GM23338 (cell line): ENCODE data around the gene CREB1. TPM values are rescaled to one million over a fixed set of nuclear protein-coding genes. Genes with fewer than 3 reads are reported as not detected.

Experiments used
- ATAC-seq: fragments of 200-7000 bp; cut with Tn5 transposase; 3 replicates; pipeline ENCODE4 v1.9.1; 2020
- DNase-seq: peaks from one replicate; pipeline ENCODE4 v3.0.0-alpha.2; 2015; ENCODE audit warnings: low spot score
- H2AFZ ChIP-seq: fragments of 200-600 bp; sonication (generic); 2 replicates; pipeline ENCODE4 v1.8.0; 2016; ENCODE audit warnings: antibody characterized with exemption, mild to moderate bottlenecking, moderate library complexity
- H3F3A ChIP-seq: fragments of 200-600 bp; sonication (generic); replicated peaks from 2 replicates; pipeline ENCODE4 v1.8.0; 2017; ENCODE audit warnings: antibody characterized with exemption, mixed run types, low read depth
- H3K27ac ChIP-seq: fragments of 200-600 bp; sonication (generic); 2 replicates; pipeline ENCODE4 v1.6.1; 2016; ENCODE audit warnings: low read depth
- H3K27me3 ChIP-seq: fragments of 200-600 bp; sonication (generic); 2 replicates; pipeline ENCODE4 v1.8.0; 2016; ENCODE audit warnings: mild to moderate bottlenecking, mixed run types, moderate library complexity; ENCODE audit not compliant: insufficient read depth
- H3K36me3 ChIP-seq: fragments of 200-600 bp; sonication (generic); 2 replicates; pipeline ENCODE4 v1.8.0; 2016; ENCODE audit warnings: mild to moderate bottlenecking; ENCODE audit not compliant: insufficient read depth
- H3K4me1 ChIP-seq: fragments of 200-600 bp; sonication (generic); 2 replicates; pipeline ENCODE4 v1.8.0; 2016; ENCODE audit warnings: mild to moderate bottlenecking, moderate library complexity; ENCODE audit not compliant: insufficient read depth
- H3K4me2 ChIP-seq: fragments of 200-600 bp; sonication (generic); 2 replicates; pipeline ENCODE4 v1.7.1; 2017; ENCODE audit warnings: mixed run types
- H3K4me3 ChIP-seq: fragments of 200-600 bp; sonication (generic); 2 replicates; pipeline ENCODE4 v1.6.1; 2016; ENCODE audit warnings: mixed run types
- H3K79me2 ChIP-seq: fragments of 200-600 bp; sonication (generic); replicated peaks from 2 replicates; pipeline ENCODE4 v1.8.0; 2017; ENCODE audit warnings: mild to moderate bottlenecking; ENCODE audit not compliant: insufficient read depth
- H3K9me2 ChIP-seq: fragments of 200-600 bp; sonication (generic); 2 replicates; pipeline ENCODE4 v1.8.0; 2017; ENCODE audit not compliant: insufficient read depth
- H4K20me1 ChIP-seq: fragments of 200-600 bp; sonication (generic); replicated peaks from 2 replicates; pipeline ENCODE4 v1.8.0; 2017; ENCODE audit warnings: mild to moderate bottlenecking; ENCODE audit not compliant: insufficient read depth
- H3K27ac Mint-ChIP-seq: 2 replicates; pipeline ENCODE4 v1.8.0; 2020; ENCODE audit warnings: inconsistent platforms, mild to moderate bottlenecking, moderate library complexity, mixed read lengths
- H3K27me3 Mint-ChIP-seq: 3 replicates; pipeline ENCODE4 v1.8.0; 2022; ENCODE audit warnings: low read depth, mild to moderate bottlenecking, moderate library complexity, mixed read lengths, inconsistent platforms; ENCODE audit not compliant: insufficient read depth, poor library complexity
- H3K36me3 Mint-ChIP-seq: 3 replicates; pipeline ENCODE4 v1.8.0; 2021; ENCODE audit warnings: low read depth, mild to moderate bottlenecking, inconsistent platforms, moderate library complexity, mixed read lengths
- H3K4me1 Mint-ChIP-seq: 3 replicates; pipeline ENCODE4 v1.8.0; 2020; ENCODE audit warnings: mild to moderate bottlenecking, inconsistent platforms, mixed read lengths
- H3K4me3 Mint-ChIP-seq: 3 replicates; pipeline ENCODE4 v1.8.0; 2021; ENCODE audit warnings: moderate library complexity, mild to moderate bottlenecking, inconsistent platforms, mixed read lengths
- H3K9me3 Mint-ChIP-seq: 3 replicates; pipeline ENCODE4 v1.8.0; 2020; ENCODE audit warnings: moderate library complexity, mild to moderate bottlenecking, inconsistent platforms, mixed read lengths
- CREB1 ChIP-seq: fragments of 250-450 bp; sonication (Bioruptor Pico); IDR thresholded peaks from 2 replicates; pipeline ENCODE4 v1.5.0; 2020; ENCODE audit warnings: low read depth, mild to moderate bottlenecking, moderate library complexity
- EZH2 ChIP-seq: fragments of 200-600 bp; sonication (generic); IDR thresholded peaks from one replicate; pipeline ENCODE4 v1.8.0; 2017; ENCODE audit warnings: antibody characterized with exemption, mild to moderate bottlenecking, low read depth; ENCODE audit not compliant: unreplicated experiment
- EZH2phosphoT487 ChIP-seq: fragments of 200-600 bp; sonication (generic); IDR thresholded peaks from one replicate; pipeline ENCODE4 v1.8.1; 2018; ENCODE audit warnings: antibody characterized with exemption; ENCODE audit not compliant: unreplicated experiment
- JUNB ChIP-seq: IDR thresholded peaks from one replicate; pipeline ENCODE4 v1.6.1; 2016; ENCODE audit warnings: antibody characterized with exemption; ENCODE audit not compliant: unreplicated experiment
- NANOG ChIP-seq: IDR thresholded peaks from 2 replicates; pipeline ENCODE4 v1.6.1; 2016; ENCODE audit warnings: antibody characterized with exemption, borderline replicate concordance
- POLR2AphosphoS5 ChIP-seq: IDR thresholded peaks from 2 replicates; pipeline ENCODE4 v1.6.1; 2016; ENCODE audit warnings: antibody characterized with exemption, low read depth
- STAT1 ChIP-seq: IDR thresholded peaks from one replicate; pipeline ENCODE4 v1.6.1; 2016; ENCODE audit warnings: antibody characterized with exemption; ENCODE audit not compliant: unreplicated experiment
- ZNF114 ChIP-seq: fragments of 250-450 bp; sonication (Bioruptor Pico); IDR thresholded peaks from 2 replicates; pipeline ENCODE4 v1.5.0; 2020; ENCODE audit warnings: mild to moderate bottlenecking, moderate library complexity
- ZNF331 ChIP-seq: fragments of 250-450 bp; sonication (Bioruptor Pico); IDR thresholded peaks from 2 replicates; pipeline ENCODE4 v1.5.0; 2020; ENCODE audit warnings: low read depth, mild to moderate bottlenecking, moderate library complexity
- long read RNA-seq: library from polyadenylated mRNA; unstranded; transcript quantifications from one replicate; pipeline ENCODE4 v2.0.0, GENCODE V29; 2020; ENCODE audit not compliant: unreplicated experiment
- polyA plus RNA-seq: library from polyadenylated mRNA; unstranded; fragments of >200 nt; fragmentation: Nextera tagmentation; extraction: Ambion mirVana; gene quantifications from 2 replicates; pipeline ENCODE4 v1.2.1, GENCODE V29; 2016
- total RNA-seq: library from RNA; depleted of rRNA; stranded (reverse); fragments of >200 nt; shearing (Covaris generic); gene quantifications from 2 replicates; pipeline ENCODE4 v1.2.3, GENCODE V29; 2014; rRNA removed
- TF ChIP-seq, protein P1 (sequence below): fragments of 250-450 bp; sonication (Bioruptor Pico); IDR thresholded peaks from 2 replicates; pipeline ENCODE4 v1.5.0; 2020; ENCODE audit warnings: mild to moderate bottlenecking, moderate library complexity
- TF ChIP-seq, protein P2 (sequence below), 2 experiments: fragments of 200-600 bp in 1 of 2; sonication (generic) in 1 of 2; conservative IDR thresholded peaks; 2 replicates each; pipeline versions ENCODE4 v1.5.1 to v1.6.1; 2016 to 2017; ENCODE audit warnings: antibody characterized with exemption in 2 of 2, low read depth in 2 of 2, mild to moderate bottlenecking in 2 of 2, moderate library complexity in 1 of 2
- TF ChIP-seq, protein P3 (sequence below): IDR thresholded peaks from one replicate; pipeline ENCODE4 v1.6.1; 2018; ENCODE audit warnings: antibody characterized with exemption; ENCODE audit not compliant: unreplicated experiment
- TF ChIP-seq, protein P4 (sequence below): IDR thresholded peaks from 2 replicates; pipeline ENCODE4 v1.6.1; 2016; ENCODE audit warnings: antibody characterized with exemption

The CREB1 gene
- total RNA-seq = 94.4 and 104 TPM in 2 replicates
- 27.2 and 40.3 TPM in 2 replicates for polyA plus RNA-seq
- long read RNA-seq, full-length matches to known transcripts = 16 of 23 reads
- long read RNA-seq, partial matches to known transcripts = 4 of 23 reads
- long read RNA-seq, other reads (novel, unspliced or antisense) = 3 of 23 reads

DNA sequence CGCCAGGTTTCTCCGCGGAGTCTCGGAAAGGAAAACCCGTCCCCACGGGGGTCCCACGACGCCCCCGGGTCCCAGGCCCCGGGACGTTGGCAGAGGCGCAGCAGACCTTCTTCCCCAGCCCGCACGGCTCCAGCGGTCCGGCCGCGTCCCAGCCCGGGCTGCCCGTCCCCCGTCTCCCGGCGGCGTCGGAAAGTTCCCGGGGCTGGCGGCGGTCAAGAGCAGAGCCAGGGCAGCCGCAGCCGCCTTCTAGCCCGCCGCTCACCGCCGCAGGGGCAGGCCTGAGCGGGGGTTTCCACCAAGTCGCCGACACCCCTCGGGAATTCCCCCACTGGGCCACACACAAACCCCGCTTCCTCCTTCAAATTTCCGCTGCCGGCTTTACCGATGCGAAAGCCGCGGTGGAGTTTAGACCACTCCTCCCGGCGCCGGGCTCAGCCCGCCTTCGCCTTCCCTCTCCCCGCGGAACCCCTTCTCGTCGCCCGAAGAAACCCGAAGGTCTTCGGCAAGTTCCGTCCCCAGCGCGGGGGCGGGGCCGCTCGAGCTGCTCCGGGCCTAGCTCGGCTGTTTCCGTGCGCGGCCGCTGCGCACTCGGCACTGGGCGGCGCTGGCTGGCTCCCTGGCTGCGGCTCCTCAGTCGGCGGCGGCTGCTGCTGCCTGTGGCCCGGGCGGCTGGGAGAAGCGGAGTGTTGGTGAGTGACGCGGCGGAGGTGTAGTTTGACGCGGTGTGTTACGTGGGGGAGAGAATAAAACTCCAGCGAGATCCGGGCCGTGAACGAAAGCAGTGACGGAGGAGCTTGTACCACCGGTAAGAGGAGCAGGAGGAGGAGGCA, at the start of gene CREB1:
Gene CREB1 (plus strand): TSS at position 633 of the 830 bp plus-strand sequence. CDS start 25,674 bp downstream, outside the sequence.
- Histone ChIP-seq H3K4me3 (peak within 1 kb of the TSS; percentile 85), H3K4me2 (peak within 1 kb of the TSS; percentile 87), H3K4me1 (peaks cover 38% of the 10 kb centered on the region), H4K20me1 (peaks cover 27% of the 10 kb centered on the region), H3K36me3 (no peaks in the 10 kb centered on the region), H3K27me3 (peaks cover 13% of the 10 kb centered on the region), H3F3A (no peaks in the 10 kb centered on the region), H3K79me2 (peaks cover 41% of the 10 kb centered on the region), H2AFZ (peak within 1 kb of the TSS; percentile 64), H3K9me2 (no peaks in the 10 kb centered on the region), H3K27ac (peak within 1 kb of the TSS; percentile 98)
- DNase-seq = peak; percentile 97
- peak within 1 kb of the TSS; percentile 100 for H3K27ac Mint-ChIP-seq
- H3K27me3 Mint-ChIP-seq = peaks cover 30% of the 10 kb centered on the region
- peak; percentile 89 for ATAC-seq
- no peaks in the 10 kb centered on the region; the same call in 2 of the 3 replicates for H3K9me3 Mint-ChIP-seq
- TF ChIP-seq ZNF331 (CRISPR knock-in tag) = no peak
- TF ChIP-seq EZH2phosphoT487 = no peak
- TF ChIP-seq, protein P1, sequence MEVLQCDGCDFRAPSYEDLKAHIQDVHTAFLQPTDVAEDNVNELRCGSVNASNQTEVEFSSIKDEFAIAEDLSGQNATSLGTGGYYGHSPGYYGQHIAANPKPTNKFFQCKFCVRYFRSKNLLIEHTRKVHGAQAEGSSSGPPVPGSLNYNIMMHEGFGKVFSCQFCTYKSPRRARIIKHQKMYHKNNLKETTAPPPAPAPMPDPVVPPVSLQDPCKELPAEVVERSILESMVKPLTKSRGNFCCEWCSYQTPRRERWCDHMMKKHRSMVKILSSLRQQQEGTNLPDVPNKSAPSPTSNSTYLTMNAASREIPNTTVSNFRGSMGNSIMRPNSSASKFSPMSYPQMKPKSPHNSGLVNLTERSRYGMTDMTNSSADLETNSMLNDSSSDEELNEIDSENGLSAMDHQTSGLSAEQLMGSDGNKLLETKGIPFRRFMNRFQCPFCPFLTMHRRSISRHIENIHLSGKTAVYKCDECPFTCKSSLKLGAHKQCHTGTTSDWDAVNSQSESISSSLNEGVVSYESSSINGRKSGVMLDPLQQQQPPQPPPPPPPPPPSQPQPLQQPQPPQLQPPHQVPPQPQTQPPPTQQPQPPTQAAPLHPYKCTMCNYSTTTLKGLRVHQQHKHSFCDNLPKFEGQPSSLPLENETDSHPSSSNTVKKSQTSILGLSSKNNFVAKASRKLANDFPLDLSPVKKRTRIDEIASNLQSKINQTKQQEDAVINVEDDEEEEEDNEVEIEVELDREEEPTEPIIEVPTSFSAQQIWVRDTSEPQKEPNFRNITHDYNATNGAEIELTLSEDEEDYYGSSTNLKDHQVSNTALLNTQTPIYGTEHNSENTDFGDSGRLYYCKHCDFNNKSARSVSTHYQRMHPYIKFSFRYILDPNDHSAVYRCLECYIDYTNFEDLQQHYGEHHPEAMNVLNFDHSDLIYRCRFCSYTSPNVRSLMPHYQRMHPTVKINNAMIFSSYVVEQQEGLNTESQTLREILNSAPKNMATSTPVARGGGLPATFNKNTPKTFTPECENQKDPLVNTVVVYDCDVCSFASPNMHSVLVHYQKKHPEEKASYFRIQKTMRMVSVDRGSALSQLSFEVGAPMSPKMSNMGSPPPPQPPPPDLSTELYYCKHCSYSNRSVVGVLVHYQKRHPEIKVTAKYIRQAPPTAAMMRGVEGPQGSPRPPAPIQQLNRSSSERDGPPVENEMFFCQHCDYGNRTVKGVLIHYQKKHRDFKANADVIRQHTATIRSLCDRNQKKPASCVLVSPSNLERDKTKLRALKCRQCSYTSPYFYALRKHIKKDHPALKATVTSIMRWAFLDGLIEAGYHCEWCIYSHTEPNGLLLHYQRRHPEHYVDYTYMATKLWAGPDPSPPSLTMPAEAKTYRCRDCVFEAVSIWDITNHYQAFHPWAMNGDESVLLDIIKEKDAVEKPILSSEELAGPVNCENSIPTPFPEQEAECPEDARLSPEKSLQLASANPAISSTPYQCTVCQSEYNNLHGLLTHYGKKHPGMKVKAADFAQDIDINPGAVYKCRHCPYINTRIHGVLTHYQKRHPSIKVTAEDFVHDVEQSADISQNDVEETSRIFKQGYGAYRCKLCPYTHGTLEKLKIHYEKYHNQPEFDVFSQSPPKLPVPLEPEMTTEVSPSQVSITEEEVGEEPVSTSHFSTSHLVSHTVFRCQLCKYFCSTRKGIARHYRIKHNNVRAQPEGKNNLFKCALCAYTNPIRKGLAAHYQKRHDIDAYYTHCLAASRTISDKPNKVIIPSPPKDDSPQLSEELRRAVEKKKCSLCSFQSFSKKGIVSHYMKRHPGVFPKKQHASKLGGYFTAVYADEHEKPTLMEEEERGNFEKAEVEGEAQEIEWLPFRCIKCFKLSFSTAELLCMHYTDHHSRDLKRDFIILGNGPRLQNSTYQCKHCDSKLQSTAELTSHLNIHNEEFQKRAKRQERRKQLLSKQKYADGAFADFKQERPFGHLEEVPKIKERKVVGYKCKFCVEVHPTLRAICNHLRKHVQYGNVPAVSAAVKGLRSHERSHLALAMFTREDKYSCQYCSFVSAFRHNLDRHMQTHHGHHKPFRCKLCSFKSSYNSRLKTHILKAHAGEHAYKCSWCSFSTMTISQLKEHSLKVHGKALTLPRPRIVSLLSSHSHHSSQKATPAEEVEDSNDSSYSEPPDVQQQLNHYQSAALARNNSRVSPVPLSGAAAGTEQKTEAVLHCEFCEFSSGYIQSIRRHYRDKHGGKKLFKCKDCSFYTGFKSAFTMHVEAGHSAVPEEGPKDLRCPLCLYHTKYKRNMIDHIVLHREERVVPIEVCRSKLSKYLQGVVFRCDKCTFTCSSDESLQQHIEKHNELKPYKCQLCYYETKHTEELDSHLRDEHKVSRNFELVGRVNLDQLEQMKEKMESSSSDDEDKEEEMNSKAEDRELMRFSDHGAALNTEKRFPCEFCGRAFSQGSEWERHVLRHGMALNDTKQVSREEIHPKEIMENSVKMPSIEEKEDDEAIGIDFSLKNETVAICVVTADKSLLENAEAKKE = no peak
- TF ChIP-seq JUNB = no peak
- TF ChIP-seq EZH2 = no peak
- TF ChIP-seq, protein P2, sequence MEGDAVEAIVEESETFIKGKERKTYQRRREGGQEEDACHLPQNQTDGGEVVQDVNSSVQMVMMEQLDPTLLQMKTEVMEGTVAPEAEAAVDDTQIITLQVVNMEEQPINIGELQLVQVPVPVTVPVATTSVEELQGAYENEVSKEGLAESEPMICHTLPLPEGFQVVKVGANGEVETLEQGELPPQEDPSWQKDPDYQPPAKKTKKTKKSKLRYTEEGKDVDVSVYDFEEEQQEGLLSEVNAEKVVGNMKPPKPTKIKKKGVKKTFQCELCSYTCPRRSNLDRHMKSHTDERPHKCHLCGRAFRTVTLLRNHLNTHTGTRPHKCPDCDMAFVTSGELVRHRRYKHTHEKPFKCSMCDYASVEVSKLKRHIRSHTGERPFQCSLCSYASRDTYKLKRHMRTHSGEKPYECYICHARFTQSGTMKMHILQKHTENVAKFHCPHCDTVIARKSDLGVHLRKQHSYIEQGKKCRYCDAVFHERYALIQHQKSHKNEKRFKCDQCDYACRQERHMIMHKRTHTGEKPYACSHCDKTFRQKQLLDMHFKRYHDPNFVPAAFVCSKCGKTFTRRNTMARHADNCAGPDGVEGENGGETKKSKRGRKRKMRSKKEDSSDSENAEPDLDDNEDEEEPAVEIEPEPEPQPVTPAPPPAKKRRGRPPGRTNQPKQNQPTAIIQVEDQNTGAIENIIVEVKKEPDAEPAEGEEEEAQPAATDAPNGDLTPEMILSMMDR (conservative IDR thresholded peaks at IDR 0.05; ENCODE audit: low read depth in 2 of 2) = peak in 1 of 2 experiments; percentile 28; a peak in 1 of 4 replicates
- TF ChIP-seq POLR2AphosphoS5 = peak; percentile 96
- no peak for TF ChIP-seq STAT1
- TF ChIP-seq, protein P3, sequence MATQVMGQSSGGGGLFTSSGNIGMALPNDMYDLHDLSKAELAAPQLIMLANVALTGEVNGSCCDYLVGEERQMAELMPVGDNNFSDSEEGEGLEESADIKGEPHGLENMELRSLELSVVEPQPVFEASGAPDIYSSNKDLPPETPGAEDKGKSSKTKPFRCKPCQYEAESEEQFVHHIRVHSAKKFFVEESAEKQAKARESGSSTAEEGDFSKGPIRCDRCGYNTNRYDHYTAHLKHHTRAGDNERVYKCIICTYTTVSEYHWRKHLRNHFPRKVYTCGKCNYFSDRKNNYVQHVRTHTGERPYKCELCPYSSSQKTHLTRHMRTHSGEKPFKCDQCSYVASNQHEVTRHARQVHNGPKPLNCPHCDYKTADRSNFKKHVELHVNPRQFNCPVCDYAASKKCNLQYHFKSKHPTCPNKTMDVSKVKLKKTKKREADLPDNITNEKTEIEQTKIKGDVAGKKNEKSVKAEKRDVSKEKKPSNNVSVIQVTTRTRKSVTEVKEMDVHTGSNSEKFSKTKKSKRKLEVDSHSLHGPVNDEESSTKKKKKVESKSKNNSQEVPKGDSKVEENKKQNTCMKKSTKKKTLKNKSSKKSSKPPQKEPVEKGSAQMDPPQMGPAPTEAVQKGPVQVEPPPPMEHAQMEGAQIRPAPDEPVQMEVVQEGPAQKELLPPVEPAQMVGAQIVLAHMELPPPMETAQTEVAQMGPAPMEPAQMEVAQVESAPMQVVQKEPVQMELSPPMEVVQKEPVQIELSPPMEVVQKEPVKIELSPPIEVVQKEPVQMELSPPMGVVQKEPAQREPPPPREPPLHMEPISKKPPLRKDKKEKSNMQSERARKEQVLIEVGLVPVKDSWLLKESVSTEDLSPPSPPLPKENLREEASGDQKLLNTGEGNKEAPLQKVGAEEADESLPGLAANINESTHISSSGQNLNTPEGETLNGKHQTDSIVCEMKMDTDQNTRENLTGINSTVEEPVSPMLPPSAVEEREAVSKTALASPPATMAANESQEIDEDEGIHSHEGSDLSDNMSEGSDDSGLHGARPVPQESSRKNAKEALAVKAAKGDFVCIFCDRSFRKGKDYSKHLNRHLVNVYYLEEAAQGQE = no peak
- TF ChIP-seq CREB1 (CRISPR knock-in tag) = peak; percentile 90
- TF ChIP-seq, protein P4, sequence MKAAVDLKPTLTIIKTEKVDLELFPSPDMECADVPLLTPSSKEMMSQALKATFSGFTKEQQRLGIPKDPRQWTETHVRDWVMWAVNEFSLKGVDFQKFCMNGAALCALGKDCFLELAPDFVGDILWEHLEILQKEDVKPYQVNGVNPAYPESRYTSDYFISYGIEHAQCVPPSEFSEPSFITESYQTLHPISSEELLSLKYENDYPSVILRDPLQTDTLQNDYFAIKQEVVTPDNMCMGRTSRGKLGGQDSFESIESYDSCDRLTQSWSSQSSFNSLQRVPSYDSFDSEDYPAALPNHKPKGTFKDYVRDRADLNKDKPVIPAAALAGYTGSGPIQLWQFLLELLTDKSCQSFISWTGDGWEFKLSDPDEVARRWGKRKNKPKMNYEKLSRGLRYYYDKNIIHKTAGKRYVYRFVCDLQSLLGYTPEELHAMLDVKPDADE = no peak; the same call in 1 of the 2 replicates
- TF ChIP-seq NANOG = no peak
- no peak for TF ChIP-seq ZNF114 (CRISPR knock-in tag)
- H3K4me1 Mint-ChIP-seq = peaks cover 41% of the 10 kb centered on the region
- peaks cover 18% of the 10 kb centered on the region for H3K36me3 Mint-ChIP-seq
- peak within 1 kb of the TSS; percentile 99 for H3K4me3 Mint-ChIP-seq
